Ishikawa (cell line): Measurements from ENCODE around the gene CLDN9.

Source experiments
- CEBPB ChIP-seq: IDR thresholded peaks from 2 replicates; pipeline ENCODE4 v1.6.1; 2012
- CREB1 ChIP-seq: IDR thresholded peaks from 2 replicates; pipeline ENCODE4 v1.6.1; 2012; ENCODE audit warnings: low read depth
- EGR1 ChIP-seq: IDR thresholded peaks from 2 replicates; pipeline ENCODE4 v1.6.1; 2012
- EP300 ChIP-seq: IDR thresholded peaks from 2 replicates; pipeline ENCODE4 v1.6.1; 2012; ENCODE audit warnings: borderline replicate concordance
- FOXM1 ChIP-seq: IDR thresholded peaks from 2 replicates; pipeline ENCODE4 v1.6.1; 2012; ENCODE audit warnings: low read depth, borderline replicate concordance
- MAX ChIP-seq: IDR thresholded peaks from 2 replicates; pipeline ENCODE4 v1.6.1; 2012
- NFIC ChIP-seq: IDR thresholded peaks from 2 replicates; pipeline ENCODE4 v1.6.1; 2012
- RAD21 ChIP-seq: IDR thresholded peaks from 2 replicates; pipeline ENCODE4 v1.6.1; 2012; ENCODE audit warnings: low read depth
- TAF1 ChIP-seq: IDR thresholded peaks from 2 replicates; pipeline ENCODE4 v1.6.1; 2012; ENCODE audit warnings: low read depth, mild to moderate bottlenecking
- TCF12 ChIP-seq: IDR thresholded peaks from 2 replicates; pipeline ENCODE4 v1.6.1; 2012; ENCODE audit warnings: low read depth
- TEAD4 ChIP-seq: IDR thresholded peaks from 2 replicates; pipeline ENCODE4 v1.6.1; 2012
- YY1 ChIP-seq: IDR thresholded peaks from 2 replicates; pipeline ENCODE4 v1.6.1; 2012; ENCODE audit warnings: low read depth
- ZBTB7A ChIP-seq: IDR thresholded peaks from 2 replicates; pipeline ENCODE4 v1.6.1; 2012; ENCODE audit warnings: low read depth
- TF ChIP-seq, protein P1 (sequence below): IDR thresholded peaks from 2 replicates; pipeline ENCODE4 v1.6.1; 2012; ENCODE audit warnings: low read depth, mild to moderate bottlenecking
- TF ChIP-seq, protein P2 (sequence below): IDR thresholded peaks from 2 replicates; pipeline ENCODE4 v1.6.1; 2012

CLDN9 gene, protein sequence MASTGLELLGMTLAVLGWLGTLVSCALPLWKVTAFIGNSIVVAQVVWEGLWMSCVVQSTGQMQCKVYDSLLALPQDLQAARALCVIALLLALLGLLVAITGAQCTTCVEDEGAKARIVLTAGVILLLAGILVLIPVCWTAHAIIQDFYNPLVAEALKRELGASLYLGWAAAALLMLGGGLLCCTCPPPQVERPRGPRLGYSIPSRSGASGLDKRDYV

DNA sequence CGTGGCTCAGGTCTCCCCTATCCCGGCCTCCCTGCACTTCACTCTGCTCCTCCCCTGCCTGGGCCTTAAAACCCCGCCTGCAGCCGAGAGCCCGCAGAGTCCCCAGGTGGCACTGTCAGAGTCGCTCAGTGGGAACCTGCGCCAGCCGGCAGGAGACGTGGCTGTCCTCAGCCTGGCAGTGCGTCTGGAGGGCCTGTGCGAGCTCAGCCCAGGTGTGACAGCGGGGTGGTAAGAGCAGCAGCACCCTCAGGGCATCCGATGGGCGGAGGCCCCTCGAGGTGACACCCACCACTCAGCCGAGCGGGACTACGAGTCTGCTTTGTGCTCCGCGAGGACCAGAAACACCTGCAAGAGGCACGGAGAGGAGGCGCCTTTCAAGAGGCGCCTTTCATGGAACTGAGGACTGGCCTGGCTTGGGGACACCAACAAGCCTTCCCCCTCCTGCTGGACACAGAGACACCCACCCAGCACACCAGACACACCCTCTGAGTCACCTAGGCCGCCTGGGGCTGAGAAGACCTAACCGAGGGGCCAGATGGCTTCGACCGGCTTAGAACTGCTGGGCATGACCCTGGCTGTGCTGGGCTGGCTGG lies at the start of gene CLDN9:
CLDN9 (plus strand) TSS at position 96 of the 593 bp plus-strand sequence; CDS start at position 536, 440 bp downstream.
- no peak for TF ChIP-seq FOXM1
- TF ChIP-seq RAD21 = peak; percentile 4; the same call in 1 of the 2 replicates
- TF ChIP-seq TEAD4 = peak; percentile 13; the same call in 1 of the 2 replicates
- no peak for TF ChIP-seq CREB1
- 0 out of 2 replicates have a peak, but pooled peaks have one; percentile 32 for TF ChIP-seq TCF12
- TF ChIP-seq EGR1 = no peak
- no peak for TF ChIP-seq NFIC
- TF ChIP-seq MAX = no peak
- no peak; the same call in 1 of the 2 replicates for TF ChIP-seq TAF1
- TF ChIP-seq, protein P1, sequence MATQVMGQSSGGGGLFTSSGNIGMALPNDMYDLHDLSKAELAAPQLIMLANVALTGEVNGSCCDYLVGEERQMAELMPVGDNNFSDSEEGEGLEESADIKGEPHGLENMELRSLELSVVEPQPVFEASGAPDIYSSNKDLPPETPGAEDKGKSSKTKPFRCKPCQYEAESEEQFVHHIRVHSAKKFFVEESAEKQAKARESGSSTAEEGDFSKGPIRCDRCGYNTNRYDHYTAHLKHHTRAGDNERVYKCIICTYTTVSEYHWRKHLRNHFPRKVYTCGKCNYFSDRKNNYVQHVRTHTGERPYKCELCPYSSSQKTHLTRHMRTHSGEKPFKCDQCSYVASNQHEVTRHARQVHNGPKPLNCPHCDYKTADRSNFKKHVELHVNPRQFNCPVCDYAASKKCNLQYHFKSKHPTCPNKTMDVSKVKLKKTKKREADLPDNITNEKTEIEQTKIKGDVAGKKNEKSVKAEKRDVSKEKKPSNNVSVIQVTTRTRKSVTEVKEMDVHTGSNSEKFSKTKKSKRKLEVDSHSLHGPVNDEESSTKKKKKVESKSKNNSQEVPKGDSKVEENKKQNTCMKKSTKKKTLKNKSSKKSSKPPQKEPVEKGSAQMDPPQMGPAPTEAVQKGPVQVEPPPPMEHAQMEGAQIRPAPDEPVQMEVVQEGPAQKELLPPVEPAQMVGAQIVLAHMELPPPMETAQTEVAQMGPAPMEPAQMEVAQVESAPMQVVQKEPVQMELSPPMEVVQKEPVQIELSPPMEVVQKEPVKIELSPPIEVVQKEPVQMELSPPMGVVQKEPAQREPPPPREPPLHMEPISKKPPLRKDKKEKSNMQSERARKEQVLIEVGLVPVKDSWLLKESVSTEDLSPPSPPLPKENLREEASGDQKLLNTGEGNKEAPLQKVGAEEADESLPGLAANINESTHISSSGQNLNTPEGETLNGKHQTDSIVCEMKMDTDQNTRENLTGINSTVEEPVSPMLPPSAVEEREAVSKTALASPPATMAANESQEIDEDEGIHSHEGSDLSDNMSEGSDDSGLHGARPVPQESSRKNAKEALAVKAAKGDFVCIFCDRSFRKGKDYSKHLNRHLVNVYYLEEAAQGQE = no peak
- TF ChIP-seq CEBPB = no peak

DNA sequence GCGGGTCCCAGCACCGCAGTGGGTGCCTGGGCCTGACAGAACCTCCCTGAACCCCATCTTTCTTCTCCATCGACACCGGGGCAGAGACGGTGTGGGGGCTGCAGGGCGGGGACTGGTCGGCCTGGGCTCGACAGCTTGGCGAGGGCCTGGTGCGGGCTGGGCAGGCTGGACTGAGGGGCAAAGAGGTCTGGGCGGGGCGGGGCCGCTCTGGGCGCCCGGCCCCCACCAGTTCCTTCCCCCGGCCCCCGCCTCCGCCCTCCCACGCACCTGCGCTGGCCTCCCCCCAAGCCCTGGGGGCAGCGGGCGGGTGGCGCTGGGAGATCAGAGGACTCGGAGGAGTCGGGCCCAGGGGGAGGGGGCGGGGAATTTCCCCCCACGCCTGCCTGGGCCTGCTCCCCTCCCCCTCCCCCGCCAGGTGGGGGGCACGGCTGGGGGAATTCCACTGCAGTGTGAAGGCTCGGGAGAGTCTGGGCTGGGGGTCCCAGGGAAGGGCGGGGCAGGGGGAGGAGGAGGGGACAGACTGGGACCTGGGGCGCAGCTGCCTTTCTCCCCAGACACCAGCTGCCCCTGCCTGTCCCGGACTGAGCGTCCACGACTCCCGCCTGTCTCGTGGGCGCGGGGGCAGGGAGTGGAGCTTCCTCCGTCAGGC lies 49.5 kb upstream of the CLDN9 start:
- TF ChIP-seq TCF12 = no peak
- no peak for TF ChIP-seq TAF1
- TF ChIP-seq, protein P1 = no peak
- 0 out of 2 replicates have a peak, but pooled peaks have one; percentile 48 for TF ChIP-seq EGR1
- TF ChIP-seq, protein P2, sequence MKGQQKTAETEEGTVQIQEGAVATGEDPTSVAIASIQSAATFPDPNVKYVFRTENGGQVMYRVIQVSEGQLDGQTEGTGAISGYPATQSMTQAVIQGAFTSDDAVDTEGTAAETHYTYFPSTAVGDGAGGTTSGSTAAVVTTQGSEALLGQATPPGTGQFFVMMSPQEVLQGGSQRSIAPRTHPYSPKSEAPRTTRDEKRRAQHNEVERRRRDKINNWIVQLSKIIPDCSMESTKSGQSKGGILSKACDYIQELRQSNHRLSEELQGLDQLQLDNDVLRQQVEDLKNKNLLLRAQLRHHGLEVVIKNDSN = no peak
- no peak for TF ChIP-seq RAD21
- no peak for TF ChIP-seq MAX

DNA sequence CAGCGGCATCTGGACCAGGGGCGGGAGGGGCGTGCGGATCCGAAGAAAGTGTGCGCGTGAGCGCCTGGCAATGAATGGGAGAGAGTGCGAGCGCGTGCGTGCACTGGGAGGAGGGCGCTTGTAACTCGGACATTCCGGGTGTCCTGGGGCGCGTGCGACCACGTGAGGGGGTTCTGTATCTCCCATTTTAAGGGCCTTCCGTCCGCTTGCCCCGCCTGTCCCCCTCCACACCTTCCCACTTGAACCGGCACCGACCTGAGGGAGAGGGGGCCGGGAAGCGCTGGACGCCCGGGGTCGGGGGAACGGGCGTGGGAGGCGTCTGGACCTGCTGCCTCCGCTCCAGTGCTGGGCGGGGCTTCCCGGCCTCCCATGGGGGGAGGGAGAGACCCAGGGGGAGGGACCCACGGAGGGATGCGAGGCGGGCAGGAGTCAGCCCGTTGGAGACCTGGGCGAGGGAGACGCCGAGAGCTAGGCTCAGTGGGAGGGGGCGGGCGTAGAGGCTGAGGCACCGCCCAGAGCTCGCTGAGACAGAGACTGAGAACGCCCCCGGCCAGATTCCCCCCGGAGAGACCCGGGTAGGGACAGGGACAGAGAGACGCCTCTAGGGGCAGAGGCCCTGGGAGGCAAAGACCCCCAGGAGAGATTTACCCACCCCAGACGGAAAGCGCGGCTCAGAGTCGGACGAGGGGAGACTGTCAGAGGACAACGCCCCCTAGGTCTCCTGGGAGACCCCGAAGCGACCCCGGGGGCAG lies 48.8 kb upstream of the CLDN9 start, which contains the start of gene KREMEN2:
KREMEN2 (plus strand) TSS at position 553 of the 752 bp plus-strand sequence. CDS start 246 bp downstream, outside the sequence.
- TF ChIP-seq CEBPB = no peak
- TF ChIP-seq YY1 = no peak
- no peak; the same call in none of the 2 replicates for TF ChIP-seq TCF12
- no peak for TF ChIP-seq RAD21
- TF ChIP-seq, protein P1 = no peak
- TF ChIP-seq CREB1 = no peak
- no peak for TF ChIP-seq EP300
- peak; percentile 56 for TF ChIP-seq EGR1
- TF ChIP-seq MAX = peak; percentile 78
- TF ChIP-seq NFIC = no peak
- peak; percentile 79; the same call in 1 of the 2 replicates for TF ChIP-seq ZBTB7A
- TF ChIP-seq TEAD4 = peak; percentile 57
- TF ChIP-seq, protein P2 = peak; percentile 81
- TF ChIP-seq TAF1 = no peak; the same call in 1 of the 2 replicates
- no peak for TF ChIP-seq FOXM1
